Lower leg skin (tissue), 4 donors: Measurements from ENCODE around the gene NIP7. TPM values are rescaled to one million over a fixed set of nuclear protein-coding genes. Genes with fewer than 3 reads are reported as not detected.

ENCODE experiments used
- DNase-seq, 2 donors: peaks; one replicate each; pipeline ENCODE4 v3.0.0-alpha.2; 2019; ENCODE audit warnings: low spot score in 2 of 2
- H3K4me3 ChIP-seq: fragments of 200-600 bp; sonication (generic); 2 replicates; pipeline ENCODE4 v1.5.1; 2017; ENCODE audit warnings: mild to moderate bottlenecking, low read depth; ENCODE audit not compliant: poor library complexity, severe bottlenecking
- CTCF ChIP-seq, 3 donors: fragments of 450-650 bp; IDR thresholded peaks; one replicate each; pipeline ENCODE4 v1.5.1; 2016; ENCODE audit warnings: antibody characterized with exemption in 3 of 3, mild to moderate bottlenecking in 3 of 3, moderate library complexity in 2 of 3
- POLR2A ChIP-seq, 2 donors: fragments of 450-650 bp; IDR thresholded peaks; one replicate each; pipeline ENCODE4 v1.6.1; 2016 to 2017; ENCODE audit warnings: antibody characterized with exemption in 2 of 2, mild to moderate bottlenecking in 1 of 2, moderate library complexity in 1 of 2
- WGBS, 2 donors: methylation state at CpG; one replicate each; pipeline ENCODE4 v1.1.5; 2018; 5-methylcytosine and 5-hydroxymethylcytosine counted together
- intact Hi-C: fragments of 100-400 bp; cut with DNase I; formaldehyde crosslinking; loops from one replicate; pipeline ENCODE4 v1.15.0; 2023; ENCODE audit warnings: low total_unique reads
- total RNA-seq, 4 donors: library from RNA; depleted of rRNA; stranded (reverse); fragments of >200 nt; gene quantifications; one replicate each; pipeline ENCODE4 v1.1.0, GENCODE V29; 2016

NIP7 gene
- total RNA-seq, 4 donors from 2014 or later: 11.0 to 13.8 (median 12.7) TPM

DNA sequence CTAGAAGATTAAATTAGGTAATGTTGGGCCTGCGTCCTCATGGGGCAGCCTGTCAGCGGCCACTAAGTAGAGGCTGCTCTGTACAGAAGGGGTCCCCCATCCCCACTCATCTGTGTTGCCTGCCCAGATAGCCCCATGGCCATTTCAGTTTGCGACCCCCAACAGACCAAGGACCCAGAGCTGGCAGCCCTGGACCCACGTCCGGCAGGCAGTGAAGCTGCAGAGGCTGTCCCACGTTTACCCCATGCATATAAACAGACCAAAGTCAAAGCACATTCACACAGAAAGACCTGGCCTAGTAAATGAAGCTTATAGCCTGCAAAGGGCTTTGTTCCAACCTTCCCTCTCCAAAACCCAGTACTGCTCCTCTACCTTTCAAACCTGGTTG is 13.8 kb upstream of the NIP7 start:
- intact Hi-C loops: no loop called here
- 85 to 89% methylated on average over 6 of the region's 6 CpGs for WGBS, 2 donors
- TF ChIP-seq CTCF (IDR thresholded peaks at IDR 0.05) (no peak), POLR2A (IDR thresholded peaks at IDR 0.05) (no peak)
- H3K4me3 ChIP-seq: no peak overlapping the region
- peak in 1 of 2 donors; percentile 76 for DNase-seq

DNA sequence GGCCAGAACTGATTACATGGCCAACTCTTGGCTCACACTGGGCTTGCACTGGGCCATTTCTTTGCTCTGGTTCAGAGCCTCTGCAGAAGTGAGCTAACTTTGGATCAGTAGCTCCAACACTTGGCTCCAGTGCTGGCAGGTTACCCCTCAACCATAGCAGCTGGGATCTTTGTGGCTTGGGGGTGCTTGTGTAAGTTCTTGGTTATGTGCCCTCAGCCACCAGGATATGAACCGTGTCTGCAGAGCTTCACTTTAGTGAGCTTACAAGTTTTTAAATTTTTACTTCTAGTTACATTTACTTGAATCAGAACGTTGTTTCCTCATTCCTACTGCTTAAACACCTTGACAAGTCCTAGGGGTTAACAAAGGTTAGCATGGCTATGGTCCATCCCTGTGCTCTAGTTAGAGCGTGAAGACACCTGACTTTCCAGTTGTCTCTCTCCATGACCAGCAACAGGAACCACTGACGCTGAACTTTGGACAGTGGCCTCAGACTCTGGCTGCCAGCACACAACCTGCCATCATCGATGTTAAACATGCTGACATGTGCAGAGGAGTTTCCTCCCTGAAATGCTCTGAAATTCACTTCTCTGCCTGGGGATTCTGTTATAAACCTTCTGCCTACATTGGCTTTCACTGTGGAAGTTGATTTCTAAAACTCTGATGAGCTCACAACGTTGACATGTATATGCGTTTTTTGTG is 13.2 kb upstream of the NIP7 start:
- 55 to 58% methylated on average over 7 of the region's 7 CpGs for WGBS, 2 donors
- peak in 1 of 2 donors; percentile 59 for DNase-seq
- intact Hi-C loops: no loop called here
- no peak for TF ChIP-seq CTCF (IDR thresholded peaks at IDR 0.05)
- no peak for TF ChIP-seq POLR2A (IDR thresholded peaks at IDR 0.05)
- no peak overlapping the region for H3K4me3 ChIP-seq

DNA sequence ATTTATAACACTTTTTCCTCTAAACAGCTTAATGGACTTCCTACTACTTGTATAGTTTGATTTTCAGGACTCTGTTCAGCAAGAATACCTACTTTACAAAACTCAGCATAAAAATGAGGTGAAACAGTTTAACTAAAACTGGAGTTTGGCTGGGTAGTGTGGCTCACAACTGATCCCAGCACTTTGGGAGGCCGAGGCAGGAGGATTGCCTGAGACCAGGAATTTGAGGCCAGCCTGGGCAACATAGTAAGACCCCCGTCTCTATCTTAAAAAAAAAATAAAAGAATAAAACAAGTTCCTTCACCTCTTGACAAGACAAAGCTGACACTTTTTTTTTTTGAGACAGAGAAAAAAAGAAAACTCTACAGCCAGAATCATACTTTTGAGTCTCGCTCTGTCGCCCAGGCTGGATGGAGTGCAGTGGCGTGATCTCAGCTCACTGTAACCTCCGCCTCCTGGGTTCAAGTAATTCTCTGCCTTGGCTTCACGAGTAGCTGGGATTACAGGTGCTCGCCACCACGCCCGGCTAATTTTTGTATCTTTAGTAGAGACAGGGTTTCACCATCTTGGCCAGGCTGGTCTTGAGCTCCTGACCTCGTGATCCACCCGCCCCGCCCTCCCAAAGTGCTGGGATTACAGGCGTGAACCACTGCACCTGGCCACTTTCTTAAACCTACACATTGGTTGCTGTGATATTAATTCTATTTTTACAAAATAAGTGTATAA is 11.8 kb upstream of the NIP7 start:
- no peak overlapping the region for H3K4me3 ChIP-seq
- intact Hi-C loops: no loop called here
- 82 to 87% methylated on average over 14 of the region's 14 CpGs for WGBS, 2 donors
- no peak for TF ChIP-seq POLR2A (IDR thresholded peaks at IDR 0.05)
- no peak for TF ChIP-seq CTCF (IDR thresholded peaks at IDR 0.05)
- DNase-seq: peak in 1 of 2 donors; percentile 50

- WGBS, 2 donors: 47 to 49% methylated on average over 10 of the region's 10 CpGs
- peak in 1 of 2 donors; percentile 66 for DNase-seq
- no peak overlapping the region for H3K4me3 ChIP-seq
- TF ChIP-seq CTCF (IDR thresholded peaks at IDR 0.05) (no peak), POLR2A (IDR thresholded peaks at IDR 0.05) (no peak)
- intact Hi-C loops: no loop called here
Measured at GRCh38 chr16:69328854-69329316, 10.7 kb upstream of the NIP7 start.

GRCh38 chr16:69329369-69330285 is 9.9 kb upstream of the NIP7 start:
- intact Hi-C loops: no loop called here
- peak overlapping the region; percentile 64 for H3K4me3 ChIP-seq
- WGBS, 2 donors: 8 to 12% methylated on average over 32 to 48 of the region's 77 CpGs
- DNase-seq: peak in 1 of 2 donors; percentile 86
- TF ChIP-seq POLR2A (IDR thresholded peaks at IDR 0.05) (no peak), CTCF (IDR thresholded peaks at IDR 0.05) (no peak)
